Neural progenitor cell (in vitro differentiated cells): ENCODE measurements around the gene HLA-DQB1.

Experiments
- CTCF ChIP-seq: fragments of 200-600 bp; sonication (generic); IDR thresholded peaks from 2 replicates; pipeline ENCODE4 v1.5.1; 2017; ENCODE audit warnings: antibody characterized with exemption, mild to moderate bottlenecking
- EZH2 ChIP-seq: fragments of 200-600 bp; sonication (generic); IDR thresholded peaks from 2 replicates; pipeline ENCODE4 v1.6.1; 2017; ENCODE audit warnings: antibody characterized with exemption, mild to moderate bottlenecking, moderate library complexity
- EZH2phosphoT487 ChIP-seq: fragments of 200-600 bp; sonication (generic); IDR thresholded peaks from 2 replicates; pipeline ENCODE4 v1.6.1; 2017; ENCODE audit warnings: antibody characterized with exemption

GRCh38 chr6:32627831-32628230 lies 38.6 kb downstream of the HLA-DQB1 start:
- TF ChIP-seq CTCF, result no peak
- no peak for TF ChIP-seq EZH2
- no peak for TF ChIP-seq EZH2phosphoT487
